ENCODE measurements around the gene ARHGDIG. TPM values are rescaled to one million over a fixed set of nuclear protein-coding genes. Genes with fewer than 3 reads are reported as not detected.

The ARHGDIG gene
- total and polyA plus RNA-seq, 2 experiments from 2014 or later: 0.78 to 1.0 TPM

- Histone ChIP-seq H3K4me1 (ENCODE audit: insufficient read depth) (no peaks in the 10 kb centered on the region), H3K36me3 (ENCODE audit: insufficient read depth) (0 out of 2 replicates have a peak, but pooled peaks cover 3% of the 10 kb centered on the region), H2AFZ (no peak overlapping the region), H3K4me2 (no peak overlapping the region), H3K27me3 (ENCODE audit: insufficient read depth) (no peaks in the 10 kb centered on the region), H4K20me1 (replicated peaks; ENCODE audit: insufficient read depth) (peaks cover 12% of the 10 kb centered on the region), H3K79me2 (replicated peaks; ENCODE audit: insufficient read depth) (peaks cover 2% of the 10 kb centered on the region; the same call in 1 of the 2 replicates), H3K9me2 (ENCODE audit: insufficient read depth) (no peaks in the 10 kb centered on the region), H3K27ac (ENCODE audit: low read depth) (no peak overlapping the region), H3K4me3 (no peak overlapping the region), H3F3A (replicated peaks; ENCODE audit: low read depth) (no peaks in the 10 kb centered on the region; the same call in 1 of the 2 replicates)
- DNase-seq (ENCODE audit: low spot score): no peak
- ATAC-seq: peak; percentile 67
- no peaks in the 10 kb centered on the region for H3K4me1 Mint-ChIP-seq
- H3K27ac Mint-ChIP-seq: peak overlapping the region; percentile 75; the same call in 1 of the 2 replicates
- no peak overlapping the region for H3K4me3 Mint-ChIP-seq
- H3K9me3 Mint-ChIP-seq: no peaks in the 10 kb centered on the region
- H3K36me3 Mint-ChIP-seq (ENCODE audit: low read depth): peaks cover 8% of the 10 kb centered on the region; the same call in 1 of the 3 replicates
- peaks cover 10% of the 10 kb centered on the region for H3K27me3 Mint-ChIP-seq (ENCODE audit: insufficient read depth, low read depth, poor library complexity)
- TF ChIP-seq, protein P1, sequence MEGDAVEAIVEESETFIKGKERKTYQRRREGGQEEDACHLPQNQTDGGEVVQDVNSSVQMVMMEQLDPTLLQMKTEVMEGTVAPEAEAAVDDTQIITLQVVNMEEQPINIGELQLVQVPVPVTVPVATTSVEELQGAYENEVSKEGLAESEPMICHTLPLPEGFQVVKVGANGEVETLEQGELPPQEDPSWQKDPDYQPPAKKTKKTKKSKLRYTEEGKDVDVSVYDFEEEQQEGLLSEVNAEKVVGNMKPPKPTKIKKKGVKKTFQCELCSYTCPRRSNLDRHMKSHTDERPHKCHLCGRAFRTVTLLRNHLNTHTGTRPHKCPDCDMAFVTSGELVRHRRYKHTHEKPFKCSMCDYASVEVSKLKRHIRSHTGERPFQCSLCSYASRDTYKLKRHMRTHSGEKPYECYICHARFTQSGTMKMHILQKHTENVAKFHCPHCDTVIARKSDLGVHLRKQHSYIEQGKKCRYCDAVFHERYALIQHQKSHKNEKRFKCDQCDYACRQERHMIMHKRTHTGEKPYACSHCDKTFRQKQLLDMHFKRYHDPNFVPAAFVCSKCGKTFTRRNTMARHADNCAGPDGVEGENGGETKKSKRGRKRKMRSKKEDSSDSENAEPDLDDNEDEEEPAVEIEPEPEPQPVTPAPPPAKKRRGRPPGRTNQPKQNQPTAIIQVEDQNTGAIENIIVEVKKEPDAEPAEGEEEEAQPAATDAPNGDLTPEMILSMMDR (conservative IDR thresholded peaks at IDR 0.05; ENCODE audit: low read depth in 2 of 2): peak; percentile 11 to 32; a peak in 1 of 4 replicates
- TF ChIP-seq NANOG (IDR thresholded peaks at IDR 0.05; ENCODE audit: borderline replicate concordance): no peak
Observed at GRCh38 chr16:303760-304505, 23.5 kb downstream of the ARHGDIG start.

DNA sequence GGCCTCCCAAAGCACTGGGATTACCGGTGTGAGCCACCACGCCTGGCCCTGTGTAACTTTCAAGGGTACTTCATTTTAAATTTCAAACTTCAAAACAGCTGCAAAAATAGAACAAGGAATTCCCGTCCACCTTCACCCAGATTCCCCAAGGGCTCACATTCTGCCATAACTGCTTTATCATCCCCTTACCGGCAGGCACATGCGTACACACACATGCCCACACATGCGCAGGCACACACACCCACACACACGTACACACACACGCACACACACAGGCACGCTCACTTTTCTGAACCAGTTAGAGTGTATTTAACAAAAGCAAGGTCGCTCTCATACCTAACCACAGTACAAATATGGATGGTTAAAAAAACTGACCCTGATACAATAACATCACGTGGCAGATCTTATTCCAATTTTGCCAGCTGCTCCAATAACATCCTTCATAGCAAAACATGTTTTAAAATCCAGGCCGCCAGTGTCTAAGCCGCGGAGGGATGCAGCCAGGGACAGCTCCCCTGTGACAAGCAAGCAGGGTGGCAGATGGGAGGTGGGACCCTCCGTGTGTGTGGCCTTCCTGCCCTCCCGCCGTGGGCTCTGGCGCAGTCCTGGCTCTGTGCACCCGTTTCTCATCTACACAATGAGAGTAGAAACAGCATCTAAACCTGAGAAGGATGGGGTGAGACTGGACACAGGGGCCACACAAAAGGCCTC, 25.7 kb downstream of the ARHGDIG start:
- H3K9me3 Mint-ChIP-seq: no peaks in the 10 kb centered on the region
- peaks cover 10% of the 10 kb centered on the region for H3K27me3 Mint-ChIP-seq (ENCODE audit: insufficient read depth, low read depth, poor library complexity)
- H3K27ac Mint-ChIP-seq: no peak overlapping the region; the same call in 1 of the 2 replicates
- Histone ChIP-seq H3K27me3 (ENCODE audit: insufficient read depth) (no peaks in the 10 kb centered on the region), H2AFZ (no peak overlapping the region), H4K20me1 (replicated peaks; ENCODE audit: insufficient read depth) (peaks cover 7% of the 10 kb centered on the region), H3K4me1 (ENCODE audit: insufficient read depth) (no peaks in the 10 kb centered on the region), H3F3A (replicated peaks; ENCODE audit: low read depth) (no peaks in the 10 kb centered on the region; the same call in 1 of the 2 replicates), H3K4me3 (no peak overlapping the region), H3K36me3 (ENCODE audit: insufficient read depth) (0 out of 2 replicates have a peak, but pooled peaks cover 3% of the 10 kb centered on the region), H3K27ac (ENCODE audit: low read depth) (peak overlapping the region; percentile 59), H3K79me2 (replicated peaks; ENCODE audit: insufficient read depth) (peaks cover 7% of the 10 kb centered on the region), H3K4me2 (no peak overlapping the region), H3K9me2 (ENCODE audit: insufficient read depth) (no peaks in the 10 kb centered on the region)
- H3K36me3 Mint-ChIP-seq (ENCODE audit: low read depth): peaks cover 8% of the 10 kb centered on the region; the same call in 1 of the 3 replicates
- H3K4me1 Mint-ChIP-seq: no peaks in the 10 kb centered on the region; the same call in 1 of the 3 replicates
- ATAC-seq: no peak
- no peak overlapping the region for H3K4me3 Mint-ChIP-seq
- DNase-seq (ENCODE audit: low spot score): no peak
- TF ChIP-seq STAT1 (IDR thresholded peaks at IDR 0.05; ENCODE audit: unreplicated experiment) (no peak), EZH2phosphoT487 (IDR thresholded peaks at IDR 0.05; ENCODE audit: unreplicated experiment) (no peak), NANOG (IDR thresholded peaks at IDR 0.05; ENCODE audit: borderline replicate concordance) (no peak), ZNF114 (CRISPR knock-in tag; IDR thresholded peaks at IDR 0.05) (no peak), CREB1 (CRISPR knock-in tag; IDR thresholded peaks at IDR 0.05; ENCODE audit: low read depth) (no peak), ZNF462 (CRISPR knock-in tag; IDR thresholded peaks at IDR 0.05) (no peak), POLR2AphosphoS5 (IDR thresholded peaks at IDR 0.05; ENCODE audit: low read depth) (no peak)
- TF ChIP-seq, protein P1 (conservative IDR thresholded peaks at IDR 0.05; ENCODE audit: low read depth in 2 of 2): no peak

All from GM23338 (cell line).